22Rv1 (cell line): ENCODE data around the gene GSTCD.
"Not testable (repeated sequence)": the region's sequence is repeated elsewhere in the genome, so short reads cannot be mapped to it uniquely, and the experiment has no call there.

Experiments used
- ZFX ChIP-seq: fragments of 450-650 bp; IDR thresholded peaks from 2 replicates; pipeline ENCODE4 v1.6.1; 2017; ENCODE audit warnings: antibody characterized with exemption, borderline replicate concordance
- TF ChIP-seq, protein P1 (sequence below): fragments of 450-650 bp; IDR thresholded peaks from 2 replicates; pipeline ENCODE4 v1.5.1; 2017; ENCODE audit warnings: mild to moderate bottlenecking

DNA sequence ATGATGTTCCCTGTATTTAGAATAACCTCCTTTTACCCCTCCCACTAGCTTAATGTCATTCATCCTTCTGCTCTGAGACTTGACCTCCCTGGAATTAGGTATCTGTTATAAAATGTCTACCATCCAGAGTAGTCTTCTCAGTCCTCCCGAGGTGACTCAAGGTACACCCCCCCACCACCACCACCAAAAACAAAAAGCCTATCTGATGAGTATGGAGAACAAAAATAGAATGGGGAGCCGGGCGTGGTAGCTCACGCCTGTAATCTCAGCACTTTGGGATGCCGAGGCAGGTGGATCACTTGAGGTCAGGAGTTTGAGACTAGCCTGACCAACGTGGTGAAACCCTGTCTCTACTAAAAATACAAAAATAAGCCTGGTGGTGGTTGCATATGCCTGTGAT, 139.8 kb downstream of the GSTCD start:
- TF ChIP-seq, protein P1, sequence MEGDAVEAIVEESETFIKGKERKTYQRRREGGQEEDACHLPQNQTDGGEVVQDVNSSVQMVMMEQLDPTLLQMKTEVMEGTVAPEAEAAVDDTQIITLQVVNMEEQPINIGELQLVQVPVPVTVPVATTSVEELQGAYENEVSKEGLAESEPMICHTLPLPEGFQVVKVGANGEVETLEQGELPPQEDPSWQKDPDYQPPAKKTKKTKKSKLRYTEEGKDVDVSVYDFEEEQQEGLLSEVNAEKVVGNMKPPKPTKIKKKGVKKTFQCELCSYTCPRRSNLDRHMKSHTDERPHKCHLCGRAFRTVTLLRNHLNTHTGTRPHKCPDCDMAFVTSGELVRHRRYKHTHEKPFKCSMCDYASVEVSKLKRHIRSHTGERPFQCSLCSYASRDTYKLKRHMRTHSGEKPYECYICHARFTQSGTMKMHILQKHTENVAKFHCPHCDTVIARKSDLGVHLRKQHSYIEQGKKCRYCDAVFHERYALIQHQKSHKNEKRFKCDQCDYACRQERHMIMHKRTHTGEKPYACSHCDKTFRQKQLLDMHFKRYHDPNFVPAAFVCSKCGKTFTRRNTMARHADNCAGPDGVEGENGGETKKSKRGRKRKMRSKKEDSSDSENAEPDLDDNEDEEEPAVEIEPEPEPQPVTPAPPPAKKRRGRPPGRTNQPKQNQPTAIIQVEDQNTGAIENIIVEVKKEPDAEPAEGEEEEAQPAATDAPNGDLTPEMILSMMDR, result not testable (repeated sequence)
- not testable (repeated sequence) for TF ChIP-seq ZFX
